Tibial nerve (tissue), 4 donors: Measurements from ENCODE around the gene SELENOH.

Experiments used
- CTCF ChIP-seq, 5 experiments: fragments of 200-600 bp in 3 of 5; fragments of 450-650 bp in 2 of 5; sonication (generic) in 3 of 5; IDR thresholded peaks; one replicate each; pipeline ENCODE4 v1.5.1; 2016 to 2019; ENCODE audit warnings: antibody characterized with exemption in 5 of 5, mild to moderate bottlenecking in 3 of 5, moderate library complexity in 2 of 5
- EP300 ChIP-seq, 2 donors: sonication (generic); formaldehyde crosslinking; IDR thresholded peaks; one replicate each; pipeline ENCODE4 v1.6.1; 2017; ENCODE audit warnings: antibody characterized with exemption in 2 of 2, mild to moderate bottlenecking in 1 of 2
- POLR2A ChIP-seq, 2 donors: fragments of 450-650 bp; IDR thresholded peaks; one replicate each; pipeline ENCODE4 v1.6.1; 2017; ENCODE audit warnings: antibody characterized with exemption in 2 of 2, mild to moderate bottlenecking in 2 of 2, moderate library complexity in 2 of 2

- TF ChIP-seq CTCF (IDR thresholded peaks at IDR 0.05): no peak
- TF ChIP-seq POLR2A (IDR thresholded peaks at IDR 0.05): no peak
- TF ChIP-seq EP300 (IDR thresholded peaks at IDR 0.05): no peak
Observed at GRCh38 chr11:57727185-57727584, 14.1 kb upstream of the SELENOH start.
